GM18511 (cell line): Measurements from ENCODE around the gene ZBTB7C.
A peak's percentile ranks its signal among the peaks of the same experiment; 100 is the strongest.

Source experiments
- ATAC-seq: cut with Tn5 transposase; IDR thresholded peaks from one replicate; pipeline ENCODE4 v1.9.1; 2021; ENCODE audit warnings: mild to moderate bottlenecking, moderate library complexity; ENCODE audit not compliant: unreplicated experiment

Gene ZBTB7C

GRCh38 chr18:48127606-48128005 is 281.6 kb downstream of the ZBTB7C start:
- no peak for ATAC-seq

GRCh38 chr18:48126240-48126639 is 282.9 kb downstream of the ZBTB7C start:
- ATAC-seq, result no peak

GRCh38 chr18:48125724-48126123 is 283.5 kb downstream of the ZBTB7C start:
- ATAC-seq, result no peak

- peak; percentile 78 for ATAC-seq
Observed at GRCh38 chr18:48124857-48125626, 284.1 kb downstream of the ZBTB7C start.

GRCh38 chr18:48123941-48124340 is 285.2 kb downstream of the ZBTB7C start:
- ATAC-seq, result no peak

GRCh38 chr18:48123324-48123723 is 285.9 kb downstream of the ZBTB7C start:
- no peak for ATAC-seq

GRCh38 chr18:48122816-48123215 is 286.4 kb downstream of the ZBTB7C start:
- ATAC-seq, result no peak

GRCh38 chr18:48122376-48122775 is 286.8 kb downstream of the ZBTB7C start:
- no peak for ATAC-seq

- no peak for ATAC-seq
Observed at GRCh38 chr18:48121752-48122151, 287.4 kb downstream of the ZBTB7C start.

- ATAC-seq, result no peak
Observed at GRCh38 chr18:48119204-48119603, 290.0 kb downstream of the ZBTB7C start.

GRCh38 chr18:48116873-48117630 is 292.1 kb downstream of the ZBTB7C start:
- ATAC-seq, result no peak

GRCh38 chr18:48116017-48116416 is 293.2 kb downstream of the ZBTB7C start:
- no peak for ATAC-seq

GRCh38 chr18:48113691-48114090 is 295.5 kb downstream of the ZBTB7C start:
- ATAC-seq, result no peak

- ATAC-seq, result no peak
Observed at GRCh38 chr18:48111587-48111986, 297.6 kb downstream of the ZBTB7C start.

- ATAC-seq, result no peak
Observed at GRCh38 chr18:48110797-48111196, 298.4 kb downstream of the ZBTB7C start.

- no peak for ATAC-seq
Observed at GRCh38 chr18:48109961-48110493, 299.2 kb downstream of the ZBTB7C start.

GRCh38 chr18:48108136-48108535 is 301.0 kb downstream of the ZBTB7C start:
- ATAC-seq, result no peak

GRCh38 chr18:48106976-48107781 is 302.0 kb downstream of the ZBTB7C start:
- ATAC-seq, result no peak

GRCh38 chr18:48106498-48106897 is 302.7 kb downstream of the ZBTB7C start:
- no peak for ATAC-seq

GRCh38 chr18:48105317-48105716 is 303.9 kb downstream of the ZBTB7C start:
- ATAC-seq, result no peak

- no peak for ATAC-seq
Observed at GRCh38 chr18:48104705-48105104, 304.5 kb downstream of the ZBTB7C start.
